Measurements from ENCODE around the gene CFAP300. TPM values are rescaled to one million over a fixed set of nuclear protein-coding genes. Genes with fewer than 3 reads are reported as not detected.

Gene CFAP300
- total and polyA plus RNA-seq, 2 of the 8 experiments (the other 6 are each of a cell fraction or from before 2014, with no cell fraction given) = 2.1 to 2.8 TPM

DNA sequence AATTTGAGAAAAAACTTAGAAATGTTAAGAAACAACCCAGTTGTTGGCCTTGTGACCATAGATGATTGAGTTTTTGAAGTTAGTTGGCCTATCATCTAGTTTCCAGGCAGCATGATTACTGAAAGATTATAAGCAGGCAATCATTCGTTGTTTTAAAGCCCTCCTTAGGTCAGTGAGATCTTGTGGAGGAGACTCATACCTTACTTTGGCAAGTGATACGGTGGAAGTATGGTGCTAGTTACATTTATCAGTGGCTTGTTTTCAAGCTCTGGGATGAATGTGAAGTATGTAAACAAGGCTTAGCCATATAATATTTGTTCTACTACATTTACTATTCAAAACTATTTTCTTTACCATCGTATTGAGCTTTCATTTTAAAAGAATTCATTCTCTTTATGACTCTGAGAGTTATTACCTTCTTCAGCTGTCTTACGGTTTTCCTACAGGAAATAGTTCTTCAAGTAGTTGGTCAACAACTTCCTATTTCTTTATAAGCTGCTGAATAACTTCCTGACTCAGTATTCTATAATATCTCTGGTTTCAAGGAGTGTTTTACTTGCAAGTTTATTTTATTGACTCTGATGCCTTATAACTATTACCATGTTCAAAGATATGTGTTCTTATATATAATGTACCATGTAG lies 70.4 kb downstream of the CFAP300 start (continued):
- no peak for TF ChIP-seq CBX8 (IDR thresholded peaks at IDR 0.05; ENCODE audit: borderline replicate concordance, low read depth, low read length)
- TF ChIP-seq ASH2L (IDR thresholded peaks at IDR 0.05; ENCODE audit: low read length) = no peak
- no peak for TF ChIP-seq HDAC2 (IDR thresholded peaks at IDR 0.05; ENCODE audit: borderline replicate concordance in 1 of 2, low read depth in 2 of 2, low read length in 2 of 2)
- no peak for TF ChIP-seq MAFK (IDR thresholded peaks at IDR 0.05; ENCODE audit: low read depth, low read length)
- no peak for TF ChIP-seq TEAD4 (IDR thresholded peaks at IDR 0.05; ENCODE audit: low read depth, low read length)
- TF ChIP-seq, protein P1, sequence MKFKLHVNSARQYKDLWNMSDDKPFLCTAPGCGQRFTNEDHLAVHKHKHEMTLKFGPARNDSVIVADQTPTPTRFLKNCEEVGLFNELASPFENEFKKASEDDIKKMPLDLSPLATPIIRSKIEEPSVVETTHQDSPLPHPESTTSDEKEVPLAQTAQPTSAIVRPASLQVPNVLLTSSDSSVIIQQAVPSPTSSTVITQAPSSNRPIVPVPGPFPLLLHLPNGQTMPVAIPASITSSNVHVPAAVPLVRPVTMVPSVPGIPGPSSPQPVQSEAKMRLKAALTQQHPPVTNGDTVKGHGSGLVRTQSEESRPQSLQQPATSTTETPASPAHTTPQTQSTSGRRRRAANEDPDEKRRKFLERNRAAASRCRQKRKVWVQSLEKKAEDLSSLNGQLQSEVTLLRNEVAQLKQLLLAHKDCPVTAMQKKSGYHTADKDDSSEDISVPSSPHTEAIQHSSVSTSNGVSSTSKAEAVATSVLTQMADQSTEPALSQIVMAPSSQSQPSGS (IDR thresholded peaks at IDR 0.05; ENCODE audit: low read length) = no peak
- TF ChIP-seq JUND (IDR thresholded peaks at IDR 0.05; ENCODE audit: low read length) = no peak

Data from H1 (cell line).